Gastrocnemius medialis (tissue), 4 donors: ENCODE data around the gene TFR2. TPM values are rescaled to one million over a fixed set of nuclear protein-coding genes. Genes with fewer than 3 reads are reported as not detected.

ENCODE experiments used
- ATAC-seq, 2 donors: fragments of 150-250 bp; one replicate each; pipeline ENCODE4 v1.9.1; 2016
- DNase-seq, 2 donors: peaks; one replicate each; pipeline ENCODE4 v3.0.0-alpha.2; 2019
- H3K27ac ChIP-seq, 4 donors: fragments of 200-600 bp; sonication (generic); 1 replicate in 1 of 4; 2 replicates in 3 of 4; pipeline ENCODE4 v1.5.1; 2016 to 2018; ENCODE audit warnings: mild to moderate bottlenecking in 2 of 4, moderate library complexity in 1 of 4
- H3K27me3 ChIP-seq, 3 donors: fragments of 200-600 bp; sonication (generic) in 2 of 3; 1 replicate in 1 of 3; 2 replicates in 2 of 3; pipeline versions ENCODE4 v1.5.1 to v1.6.0; 2016 to 2019; ENCODE audit warnings: mild to moderate bottlenecking in 1 of 3, moderate library complexity in 1 of 3
- H3K36me3 ChIP-seq, 2 donors: fragments of 200-600 bp; sonication (generic) in 1 of 2; one replicate each; pipeline ENCODE4 v1.5.1; 2017 to 2018
- H3K4me1 ChIP-seq, 2 donors: fragments of 200-600 bp; sonication (generic) in 1 of 2; one replicate each; pipeline ENCODE4 v1.5.1; 2016 to 2017; ENCODE audit warnings: mild to moderate bottlenecking in 2 of 2
- H3K4me3 ChIP-seq, 4 donors: fragments of 200-600 bp; sonication (generic) in 3 of 4; 1 replicate in 1 of 4; 2 replicates in 3 of 4; pipeline ENCODE4 v1.5.1; 2016 to 2019; ENCODE audit warnings: mild to moderate bottlenecking in 2 of 4
- H3K9me3 ChIP-seq, 3 donors: fragments of 200-600 bp; sonication (generic) in 2 of 3; 1 replicate in 1 of 3; 2 replicates in 2 of 3; pipeline ENCODE4 v1.5.1; 2016 to 2019
- POLR2A ChIP-seq, 2 donors: fragments of 450-650 bp; IDR thresholded peaks; one replicate each; pipeline ENCODE4 v1.6.1; 2017; ENCODE audit warnings: antibody characterized with exemption in 2 of 2, mild to moderate bottlenecking in 2 of 2, moderate library complexity in 2 of 2
- in situ Hi-C, 4 donors: fragments of 200-750 bp; cut with MboI; loops; one replicate each; pipeline versions ENCODE4 v1.15.0 to v1.8.0; 2017; ENCODE audit warnings: low sequenced_read_pairs in 4 of 4
- intact Hi-C: fragments of 100-400 bp; cut with DNase I; formaldehyde crosslinking; loops from one replicate; pipeline ENCODE4 v1.15.1; 2023; ENCODE audit warnings: low total_unique reads
- total RNA-seq, 4 donors: library from RNA; depleted of rRNA; stranded (reverse); fragments of >200 nt; gene quantifications; one replicate each; pipeline versions ENCODE4 v1.1.0 to v1.2.3, GENCODE V29; 2016
- TF ChIP-seq, protein P1 (sequence below), 5 experiments: fragments of 450-650 bp in 3 of 5; fragments of 200-600 bp in 2 of 5; sonication (generic) in 2 of 5; IDR thresholded peaks in 4 of 5; conservative IDR thresholded peaks in 1 of 5; 1 replicate in 4 of 5; 2 replicates in 1 of 5; pipeline ENCODE4 v1.5.1; 2016 to 2019; ENCODE audit warnings: antibody characterized with exemption in 5 of 5, mild to moderate bottlenecking in 3 of 5, moderate library complexity in 3 of 5

TFR2 gene
- total RNA-seq, 4 donors from 2014 or later: 1.0 to 1.3 TPM; not detected in 2

DNA sequence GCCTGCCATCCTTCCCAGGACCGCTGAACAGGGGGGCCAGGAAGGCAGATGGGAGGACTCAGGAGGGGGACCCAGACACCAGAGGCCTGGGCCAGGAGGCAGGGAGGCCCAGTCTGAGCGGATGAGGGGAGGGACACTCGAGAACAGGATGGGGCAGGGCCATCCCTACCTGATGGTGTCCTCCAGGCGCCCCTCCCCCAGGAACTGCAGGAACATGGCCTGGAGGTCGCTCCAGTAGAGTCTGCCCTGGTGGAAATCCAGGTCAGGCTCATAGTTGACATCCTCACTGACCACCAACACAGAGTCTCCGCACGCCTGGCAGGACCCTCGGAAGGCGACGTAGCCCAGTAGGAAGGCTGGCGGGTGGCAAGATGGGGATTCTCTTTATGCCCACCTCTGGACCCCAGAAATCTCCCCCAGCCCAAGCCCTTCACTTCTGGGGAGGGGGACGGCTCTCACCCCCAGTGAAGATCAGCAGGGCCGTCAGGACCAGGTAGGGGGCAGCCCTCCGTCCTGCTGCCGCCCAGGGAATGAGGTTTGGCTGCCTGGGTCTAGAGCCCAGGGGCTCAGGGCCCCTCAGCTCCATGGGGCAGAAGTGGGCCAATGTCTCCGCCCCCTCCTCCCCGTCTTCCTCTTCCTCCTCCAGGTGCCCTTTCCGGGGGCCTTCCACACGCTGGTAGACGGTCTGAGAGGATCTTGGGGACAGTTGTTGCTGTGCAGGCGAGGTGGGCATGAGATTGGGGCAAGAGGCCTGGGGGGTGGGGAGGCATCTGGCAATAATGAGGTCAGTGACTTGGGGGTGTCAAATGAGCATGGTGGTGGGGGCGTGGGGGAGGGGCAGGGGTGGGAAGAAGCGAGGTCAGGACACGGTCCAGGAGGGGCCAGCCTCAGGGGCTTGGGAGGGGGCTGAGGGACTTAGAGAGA, 573 bp downstream of the TFR2 start:
- H3K4me3 ChIP-seq: no peak overlapping the region
- H3K9me3 ChIP-seq: no peaks in the 10 kb centered on the region
- in situ Hi-C loops (no loop called here), intact Hi-C loops (no loop called here)
- ATAC-seq (no peak), DNase-seq (no peak)
- H3K27me3 ChIP-seq: peaks cover 11 to 27% (median 24%) of the 10 kb centered on the region in 3 donors
- no peaks in the 10 kb centered on the region for H3K4me1 ChIP-seq
- no peak overlapping the region for H3K27ac ChIP-seq
- no peaks in the 10 kb centered on the region for H3K36me3 ChIP-seq
- TF ChIP-seq, protein P1, sequence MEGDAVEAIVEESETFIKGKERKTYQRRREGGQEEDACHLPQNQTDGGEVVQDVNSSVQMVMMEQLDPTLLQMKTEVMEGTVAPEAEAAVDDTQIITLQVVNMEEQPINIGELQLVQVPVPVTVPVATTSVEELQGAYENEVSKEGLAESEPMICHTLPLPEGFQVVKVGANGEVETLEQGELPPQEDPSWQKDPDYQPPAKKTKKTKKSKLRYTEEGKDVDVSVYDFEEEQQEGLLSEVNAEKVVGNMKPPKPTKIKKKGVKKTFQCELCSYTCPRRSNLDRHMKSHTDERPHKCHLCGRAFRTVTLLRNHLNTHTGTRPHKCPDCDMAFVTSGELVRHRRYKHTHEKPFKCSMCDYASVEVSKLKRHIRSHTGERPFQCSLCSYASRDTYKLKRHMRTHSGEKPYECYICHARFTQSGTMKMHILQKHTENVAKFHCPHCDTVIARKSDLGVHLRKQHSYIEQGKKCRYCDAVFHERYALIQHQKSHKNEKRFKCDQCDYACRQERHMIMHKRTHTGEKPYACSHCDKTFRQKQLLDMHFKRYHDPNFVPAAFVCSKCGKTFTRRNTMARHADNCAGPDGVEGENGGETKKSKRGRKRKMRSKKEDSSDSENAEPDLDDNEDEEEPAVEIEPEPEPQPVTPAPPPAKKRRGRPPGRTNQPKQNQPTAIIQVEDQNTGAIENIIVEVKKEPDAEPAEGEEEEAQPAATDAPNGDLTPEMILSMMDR (IDR thresholded peaks at IDR 0.05 in 4 of 5, conservative IDR thresholded peaks at IDR 0.05 in 1 of 5): no peak
- TF ChIP-seq POLR2A (IDR thresholded peaks at IDR 0.05): no peak

- DNase-seq: no peak
- Histone ChIP-seq H3K9me3 (no peaks in the 10 kb centered on the region), H3K27ac (no peak overlapping the region), H3K27me3 (peaks cover 11 to 27% (median 20%) of the 10 kb centered on the region in 3 donors), H3K36me3 (no peaks in the 10 kb centered on the region), H3K4me3 (no peak overlapping the region), H3K4me1 (no peaks in the 10 kb centered on the region)
- intact Hi-C loops (no loop called here), in situ Hi-C loops (no loop called here)
- no peak for TF ChIP-seq POLR2A (IDR thresholded peaks at IDR 0.05)
- no peak for ATAC-seq
These were observed 1.3 kb downstream of the TFR2 start for GRCh38 chr7:100639995-100640516.

DNA sequence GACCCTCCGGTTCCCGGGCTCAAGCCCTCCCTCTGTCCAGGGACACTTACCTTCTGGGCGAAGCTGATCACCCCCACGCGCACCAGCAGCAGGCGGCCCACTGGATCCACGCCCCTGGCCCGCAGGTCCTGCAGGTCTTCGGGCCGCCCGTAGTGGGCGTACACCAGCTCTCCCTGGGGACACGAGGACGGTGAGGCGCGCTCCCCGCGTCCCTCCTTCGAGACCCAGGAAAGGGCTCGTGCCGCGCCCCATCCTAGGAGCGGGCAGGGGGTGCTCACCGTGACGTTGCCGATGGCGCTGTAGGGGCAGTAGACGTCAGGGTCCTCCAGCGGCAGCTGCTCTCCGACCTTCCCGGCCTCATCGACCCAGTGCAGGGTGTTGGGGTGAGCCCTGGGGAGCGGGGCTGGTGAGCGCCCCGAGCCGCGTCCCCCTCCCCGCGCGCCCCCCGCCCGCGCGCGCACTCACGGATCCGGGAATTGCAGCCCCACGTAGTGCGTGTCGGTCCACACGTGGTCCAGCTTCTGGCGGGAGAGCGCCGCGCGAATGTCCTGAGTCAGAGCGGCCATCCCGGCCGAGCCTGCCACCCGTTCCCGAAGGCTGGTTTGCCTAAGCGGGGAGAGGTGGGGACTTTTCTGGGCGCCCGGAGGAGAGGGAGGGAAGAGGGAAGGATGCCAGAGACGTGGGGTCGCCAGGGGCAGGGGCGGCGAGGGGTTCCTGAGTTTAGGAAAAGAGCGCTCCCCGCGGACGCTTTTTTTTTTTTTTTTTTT, 8.2 kb downstream of the TFR2 start:
- Histone ChIP-seq H3K4me3 (peak overlapping the region; percentile 47 to 57 (median 50)), H3K4me1 (peaks cover 0 to 8% of the 10 kb centered on the region in 2 donors), H3K27me3 (peaks cover 19 to 28% (median 26%) of the 10 kb centered on the region in 3 donors), H3K27ac (no peak overlapping the region), H3K9me3 (no peaks in the 10 kb centered on the region), H3K36me3 (no peaks in the 10 kb centered on the region)
- in situ Hi-C loops: no loop called here
- no peak for DNase-seq
- intact Hi-C loops: loop anchor here (5.0 kb wide), 1 partner anchor 59 kb away; the partner anchor contains the start of gene GIGYF1
- TF ChIP-seq, protein P1 (IDR thresholded peaks at IDR 0.05 in 4 of 5, conservative IDR thresholded peaks at IDR 0.05 in 1 of 5): peak in 1 of 5 experiments; percentile 21
- TF ChIP-seq POLR2A (IDR thresholded peaks at IDR 0.05): no peak
- no peak for ATAC-seq

GRCh38 chr7:100630066-100630465, 11.3 kb downstream of the TFR2 start:
- Histone ChIP-seq H3K27ac (no peak overlapping the region), H3K36me3 (no peaks in the 10 kb centered on the region), H3K4me1 (peaks cover 3 to 11% of the 10 kb centered on the region in 2 donors), H3K9me3 (no peaks in the 10 kb centered on the region), H3K27me3 (peaks cover 24 to 42% (median 41%) of the 10 kb centered on the region in 3 donors), H3K4me3 (no peak overlapping the region)
- ATAC-seq: no peak
- no peak for DNase-seq
- intact Hi-C loops: loop anchor here (5.0 kb wide), 1 partner anchor 62 kb away; the partner anchor contains the start of gene GIGYF1
- TF ChIP-seq, protein P1 (IDR thresholded peaks at IDR 0.05 in 4 of 5, conservative IDR thresholded peaks at IDR 0.05 in 1 of 5): no peak
- TF ChIP-seq POLR2A (IDR thresholded peaks at IDR 0.05): no peak
- in situ Hi-C loops: no loop called here
